Measurements from ENCODE around the gene ERCC6. TPM values are rescaled to one million over a fixed set of nuclear protein-coding genes. Genes with fewer than 3 reads are reported as not detected.

Gene ERCC6
- total RNA-seq (10 to 100 TPM; 49.8 to 50.4 TPM), polyA plus RNA-seq (1 to 10 TPM; 7.9 to 9.0 (median 8.4) TPM), total RNA-seq (24.7 to 70.9 (median 50.1) reads per million in 6 experiments)

GRCh38 chr10:49538381-49539319, at the start of gene ERCC6:
Gene ERCC6 (minus strand): TSS chr10:49539121.
- Mint-ChIP-seq H3K27ac (peak within 1 kb of the TSS; percentile 92 to 97 (median 96)), H3K4me3 (peak within 1 kb of the TSS; percentile 92 to 98 (median 95)), H3K27me3 (peaks cover 3 to 27% (median 11%) of the 10 kb centered on the region in 5 donors), H3K9me3 (no peaks in the 10 kb centered on the region), H3K4me1 (peaks cover 22 to 49% (median 45%) of the 10 kb centered on the region in 4 donors), H3K36me3 (peaks cover 0 to 9% (median 2%) of the 10 kb centered on the region in 3 donors)
- DNase-seq, result peak; percentile 85 to 98 (median 94)
- POLR2A ChIA-PET, result interaction anchor here (2.1 kb wide), 1 partner anchor 1086 kb away, joined by 7 read pairs; no protein-coding TSS in a partner anchor
- ATAC-seq, result peak; percentile 92 to 96

GRCh38 chr10:49587981-49588380, 49.1 kb upstream of the ERCC6 start:
- ATAC-seq (no peak), DNase-seq (no peak)
- Mint-ChIP-seq H3K4me3 (no peak overlapping the region), H3K4me1 (peaks cover 0 to under 1% (median 0%) of the 10 kb centered on the region in 4 donors), H3K9me3 (peaks cover 0 to 8% (median 0%) of the 10 kb centered on the region in 9 donors), H3K36me3 (no peaks in the 10 kb centered on the region), H3K27me3 (peaks cover 14 to 54% (median 26%) of the 10 kb centered on the region in 5 donors), H3K27ac (no peak overlapping the region)
- POLR2A ChIA-PET, result no interaction called here

DNA sequence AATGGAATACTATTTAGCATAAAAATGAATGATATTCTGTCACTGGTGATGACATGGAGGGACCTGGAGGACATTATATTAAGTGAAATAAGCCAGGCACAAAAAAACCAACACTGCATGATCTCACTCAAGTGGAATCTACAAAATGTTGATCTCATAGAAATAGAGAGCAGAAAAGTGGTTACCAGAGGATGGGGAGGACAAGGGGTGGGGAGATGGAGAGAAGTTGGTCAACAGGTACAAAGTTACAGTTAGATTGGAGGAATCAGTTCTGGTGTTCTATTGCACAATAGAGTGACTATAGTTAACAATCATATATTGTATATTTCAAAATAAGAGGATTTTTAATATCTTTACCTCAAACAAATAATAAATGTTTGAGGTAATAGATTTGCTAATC, 46.5 kb upstream of the ERCC6 start:
- Mint-ChIP-seq H3K4me3 (no peak overlapping the region), H3K9me3 (peaks cover 0 to 8% (median 0%) of the 10 kb centered on the region in 9 donors), H3K27me3 (peaks cover 6 to 43% (median 18%) of the 10 kb centered on the region in 5 donors), H3K4me1 (no peaks in the 10 kb centered on the region), H3K36me3 (no peaks in the 10 kb centered on the region), H3K27ac (no peak overlapping the region)
- DNase-seq (no peak), ATAC-seq (no peak)
- POLR2A ChIA-PET, result no interaction called here

DNA sequence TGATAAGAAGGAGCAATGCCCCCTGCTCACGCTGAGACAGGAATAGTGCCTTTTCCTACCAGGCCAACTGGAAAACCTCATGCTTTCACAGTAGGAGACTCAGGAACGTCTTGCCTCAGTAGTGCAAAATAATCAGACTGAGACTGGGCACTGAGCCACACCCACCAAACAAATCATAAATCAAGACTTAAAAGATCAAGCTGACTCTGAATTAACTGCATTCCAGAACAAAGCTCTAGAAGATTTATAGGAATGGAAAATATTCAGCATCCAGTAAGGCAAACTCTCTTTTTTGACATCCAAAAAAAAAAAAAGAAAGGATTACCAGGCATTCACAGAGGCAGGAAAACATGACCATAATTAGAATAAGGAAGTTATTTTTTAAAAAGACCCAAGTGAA, 40.7 kb upstream of the ERCC6 start:
- POLR2A ChIA-PET, result no interaction called here
- peaks cover 6 to 50% (median 21%) of the 10 kb centered on the region in 5 donors for H3K27me3 Mint-ChIP-seq
- peaks cover 0 to 2% (median 0%) of the 10 kb centered on the region in 4 donors for H3K4me1 Mint-ChIP-seq
- ATAC-seq (no peak), DNase-seq (no peak)
- no peak overlapping the region for H3K27ac Mint-ChIP-seq
- no peaks in the 10 kb centered on the region for H3K9me3 Mint-ChIP-seq
- no peaks in the 10 kb centered on the region for H3K36me3 Mint-ChIP-seq
- H3K4me3 Mint-ChIP-seq, result no peak overlapping the region

DNA sequence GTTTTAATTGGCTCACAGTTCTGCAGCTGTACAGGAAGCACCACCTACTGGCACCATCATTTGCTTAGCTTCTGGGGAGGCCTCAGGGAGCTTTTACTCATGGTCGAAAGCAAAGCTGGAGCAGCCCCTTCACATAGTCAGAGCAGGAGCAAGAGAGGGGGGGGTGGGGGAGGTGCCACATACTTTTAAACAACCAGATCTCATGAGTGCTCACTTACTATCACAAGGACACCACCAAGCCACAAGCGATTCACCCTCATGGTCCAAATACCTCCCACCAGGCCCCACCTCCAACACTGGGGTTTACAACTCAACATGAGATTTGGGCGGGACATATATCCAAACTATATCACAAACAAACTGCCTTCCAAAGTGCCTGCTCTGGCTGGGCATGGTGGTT, 39.5 kb upstream of the ERCC6 start:
- no peak overlapping the region for H3K4me3 Mint-ChIP-seq
- ATAC-seq (no peak), DNase-seq (no peak)
- POLR2A ChIA-PET, result no interaction called here
- H3K36me3 Mint-ChIP-seq, result no peaks in the 10 kb centered on the region
- no peaks in the 10 kb centered on the region for H3K9me3 Mint-ChIP-seq
- H3K27me3 Mint-ChIP-seq, result peaks cover 6 to 37% (median 21%) of the 10 kb centered on the region in 5 donors
- peaks cover 0 to 2% (median 0%) of the 10 kb centered on the region in 4 donors for H3K4me1 Mint-ChIP-seq
- H3K27ac Mint-ChIP-seq, result no peak overlapping the region

- no peak for DNase-seq
- H3K4me1 Mint-ChIP-seq, result peaks cover 0 to 2% (median 0%) of the 10 kb centered on the region in 4 donors
- POLR2A ChIA-PET, result no interaction called here
- no peak for ATAC-seq
- H3K4me3 Mint-ChIP-seq, result no peak overlapping the region
- no peak overlapping the region for H3K27ac Mint-ChIP-seq
- peaks cover 6 to 27% (median 23%) of the 10 kb centered on the region in 5 donors for H3K27me3 Mint-ChIP-seq
- no peaks in the 10 kb centered on the region for H3K9me3 Mint-ChIP-seq
- H3K36me3 Mint-ChIP-seq, result no peaks in the 10 kb centered on the region
Measured at GRCh38 chr10:49577182-49577925, 38.4 kb upstream of the ERCC6 start.

DNA sequence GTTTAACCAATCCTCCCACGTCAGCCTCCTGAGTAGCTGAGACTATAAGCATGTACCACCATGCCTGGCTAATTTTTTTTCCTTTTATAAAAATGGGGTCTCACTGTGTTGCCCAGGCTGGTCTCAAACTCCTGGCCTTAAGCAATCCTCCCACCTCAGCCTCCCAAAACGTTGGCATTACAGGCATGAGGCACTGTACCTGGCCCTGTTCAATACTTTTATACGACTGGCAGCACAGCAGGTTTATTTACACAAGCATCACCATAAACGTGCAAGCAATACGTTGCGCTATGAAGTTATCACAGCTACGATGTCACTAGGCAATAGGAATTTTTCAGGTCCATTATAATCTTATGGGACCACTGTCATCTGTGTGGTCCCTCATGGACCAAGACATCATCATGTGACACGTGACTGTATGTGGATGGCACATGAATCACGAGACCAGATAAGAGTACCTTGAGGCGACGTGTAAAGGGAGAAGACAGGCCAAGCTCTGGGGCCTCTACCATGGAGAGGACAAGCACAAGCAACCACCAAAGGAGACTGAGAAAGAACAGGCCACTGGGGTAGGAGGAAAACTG, 36.7 kb upstream of the ERCC6 start:
- Mint-ChIP-seq H3K9me3 (no peaks in the 10 kb centered on the region), H3K27me3 (peaks cover 6 to 27% (median 25%) of the 10 kb centered on the region in 5 donors), H3K27ac (no peak overlapping the region), H3K4me3 (no peak overlapping the region), H3K4me1 (peaks cover 0 to 2% (median 0%) of the 10 kb centered on the region in 4 donors), H3K36me3 (no peaks in the 10 kb centered on the region)
- ATAC-seq (no peak), DNase-seq (no peak)
- POLR2A ChIA-PET, result no interaction called here

GRCh38 chr10:49572594-49573114, 33.7 kb upstream of the ERCC6 start:
- POLR2A ChIA-PET, result no interaction called here
- peaks cover 0 to 8% (median under 1%) of the 10 kb centered on the region in 4 donors for H3K4me1 Mint-ChIP-seq
- H3K9me3 Mint-ChIP-seq, result peaks cover 0 to 5% (median 0%) of the 10 kb centered on the region in 9 donors
- DNase-seq (no peak), ATAC-seq (no peak)
- H3K36me3 Mint-ChIP-seq, result no peaks in the 10 kb centered on the region
- H3K27me3 Mint-ChIP-seq, result peaks cover 5 to 30% (median 24%) of the 10 kb centered on the region in 5 donors
- H3K27ac Mint-ChIP-seq, result no peak overlapping the region
- H3K4me3 Mint-ChIP-seq, result no peak overlapping the region

DNA sequence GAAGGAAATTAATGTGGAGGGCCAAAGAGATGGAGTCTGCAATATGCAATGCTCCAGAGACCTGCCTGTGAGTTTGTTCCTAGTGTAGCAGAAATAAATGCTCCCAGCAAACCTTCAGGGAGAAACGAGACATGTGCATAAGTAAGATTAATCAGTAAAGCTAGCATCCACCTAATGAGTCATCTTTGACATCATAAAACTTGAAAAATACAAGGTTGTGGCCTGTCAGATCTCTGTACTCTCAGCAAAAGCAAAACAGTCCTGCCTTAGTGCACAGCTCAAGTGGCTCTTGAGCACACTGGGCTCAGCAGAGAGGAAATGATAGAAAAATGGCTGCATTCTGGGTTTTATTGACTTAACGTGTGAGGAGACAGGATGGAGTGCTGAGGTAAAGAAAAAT, 32.5 kb upstream of the ERCC6 start:
- no peak for ATAC-seq
- POLR2A ChIA-PET, result no interaction called here

DNA sequence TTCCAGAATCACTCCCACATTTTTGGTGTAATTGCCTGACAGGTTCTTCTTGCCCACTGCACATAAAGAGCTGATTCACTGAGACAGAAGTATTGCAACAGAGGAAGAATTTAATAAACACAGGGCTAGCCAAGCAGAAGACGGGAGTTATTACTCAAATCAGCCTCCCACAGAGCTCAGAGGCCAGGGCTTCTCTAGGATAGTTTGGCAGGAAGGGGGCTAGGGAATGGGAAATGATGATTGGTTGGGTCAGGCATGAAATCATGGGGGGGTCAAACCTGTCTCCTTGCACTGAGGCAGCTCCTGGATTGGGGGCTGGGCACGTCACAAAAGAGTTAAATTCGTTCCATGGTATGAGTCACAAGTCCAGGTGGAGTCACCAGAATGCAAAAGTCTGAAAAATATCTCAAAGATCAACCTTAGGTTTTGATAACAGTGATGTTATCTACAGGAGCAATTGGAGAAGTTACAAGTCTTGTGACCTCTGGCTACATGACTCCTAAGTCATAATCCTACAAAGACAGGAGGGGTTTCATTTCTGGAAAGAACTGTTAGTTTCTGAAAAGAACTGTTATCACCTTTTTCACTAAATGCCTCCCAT, 30.2 kb upstream of the ERCC6 start:
- Mint-ChIP-seq H3K4me3 (no peak overlapping the region), H3K9me3 (peaks cover 0 to 9% (median 0%) of the 10 kb centered on the region in 9 donors), H3K27me3 (peaks cover 4 to 41% (median 20%) of the 10 kb centered on the region in 5 donors), H3K4me1 (peaks cover 0 to 8% (median 0%) of the 10 kb centered on the region in 4 donors), H3K27ac (no peak overlapping the region), H3K36me3 (peaks cover 0 to 3% (median 0%) of the 10 kb centered on the region in 3 donors)
- DNase-seq, result no peak
- POLR2A ChIA-PET, result no interaction called here
- no peak for ATAC-seq

More for the DNA sequence above, 32.5 kb upstream of the ERCC6 start:
- H3K9me3 Mint-ChIP-seq, result peaks cover 0 to 9% (median 0%) of the 10 kb centered on the region in 9 donors
- H3K27ac Mint-ChIP-seq, result peak overlapping the region in 1 of 10 donors; percentile 1
- peaks cover 5 to 30% (median 17%) of the 10 kb centered on the region in 5 donors for H3K27me3 Mint-ChIP-seq
- peaks cover 0 to 3% (median 0%) of the 10 kb centered on the region in 3 donors for H3K36me3 Mint-ChIP-seq
- H3K4me1 Mint-ChIP-seq, result peaks cover 0 to 8% (median under 1%) of the 10 kb centered on the region in 4 donors
- no peak for DNase-seq
- no peak overlapping the region for H3K4me3 Mint-ChIP-seq

GRCh38 chr10:49568235-49568634, 29.3 kb upstream of the ERCC6 start:
- Mint-ChIP-seq H3K4me1 (peaks cover 0 to 8% (median 0%) of the 10 kb centered on the region in 4 donors), H3K36me3 (peaks cover 0 to 3% (median 0%) of the 10 kb centered on the region in 3 donors), H3K4me3 (no peak overlapping the region), H3K27me3 (peaks cover 11 to 50% (median 23%) of the 10 kb centered on the region in 5 donors), H3K27ac (peak overlapping the region in 1 of 10 donors; percentile 9), H3K9me3 (peaks cover 0 to 9% (median 0%) of the 10 kb centered on the region in 9 donors)
- POLR2A ChIA-PET, result no interaction called here
- DNase-seq (no peak), ATAC-seq (no peak)

DNA sequence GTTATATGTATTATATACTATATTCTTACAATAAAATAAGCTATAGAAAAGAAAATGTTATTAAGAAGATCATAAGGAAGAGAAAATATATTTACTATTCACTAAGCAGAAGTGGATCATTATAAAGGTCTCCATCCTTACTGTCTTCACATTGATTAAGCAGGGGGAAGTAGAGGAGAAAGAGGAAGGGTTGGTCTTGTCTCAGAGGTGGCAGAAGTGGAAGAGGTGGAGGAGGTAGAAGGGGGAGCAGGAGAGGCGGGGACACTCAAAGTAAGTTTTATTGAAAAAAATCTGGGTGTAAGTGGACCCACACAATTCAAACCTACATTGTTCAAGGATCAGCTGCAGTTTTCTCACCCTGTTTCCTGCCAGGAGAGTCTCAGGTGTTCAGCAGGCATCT, 28.9 kb upstream of the ERCC6 start:
- peaks cover 0 to 8% (median 0%) of the 10 kb centered on the region in 4 donors for H3K4me1 Mint-ChIP-seq
- POLR2A ChIA-PET, result no interaction called here
- H3K36me3 Mint-ChIP-seq, result peaks cover 0 to 3% (median 0%) of the 10 kb centered on the region in 3 donors
- peaks cover 11 to 54% (median 26%) of the 10 kb centered on the region in 5 donors for H3K27me3 Mint-ChIP-seq
- ATAC-seq, result no peak
- peaks cover 0 to 9% (median 0%) of the 10 kb centered on the region in 9 donors for H3K9me3 Mint-ChIP-seq
- no peak overlapping the region for H3K4me3 Mint-ChIP-seq
- DNase-seq, result no peak
- H3K27ac Mint-ChIP-seq, result peak overlapping the region in 1 of 10 donors; percentile 9
